ENCODE results near the gene TNFSF15.

DNA sequence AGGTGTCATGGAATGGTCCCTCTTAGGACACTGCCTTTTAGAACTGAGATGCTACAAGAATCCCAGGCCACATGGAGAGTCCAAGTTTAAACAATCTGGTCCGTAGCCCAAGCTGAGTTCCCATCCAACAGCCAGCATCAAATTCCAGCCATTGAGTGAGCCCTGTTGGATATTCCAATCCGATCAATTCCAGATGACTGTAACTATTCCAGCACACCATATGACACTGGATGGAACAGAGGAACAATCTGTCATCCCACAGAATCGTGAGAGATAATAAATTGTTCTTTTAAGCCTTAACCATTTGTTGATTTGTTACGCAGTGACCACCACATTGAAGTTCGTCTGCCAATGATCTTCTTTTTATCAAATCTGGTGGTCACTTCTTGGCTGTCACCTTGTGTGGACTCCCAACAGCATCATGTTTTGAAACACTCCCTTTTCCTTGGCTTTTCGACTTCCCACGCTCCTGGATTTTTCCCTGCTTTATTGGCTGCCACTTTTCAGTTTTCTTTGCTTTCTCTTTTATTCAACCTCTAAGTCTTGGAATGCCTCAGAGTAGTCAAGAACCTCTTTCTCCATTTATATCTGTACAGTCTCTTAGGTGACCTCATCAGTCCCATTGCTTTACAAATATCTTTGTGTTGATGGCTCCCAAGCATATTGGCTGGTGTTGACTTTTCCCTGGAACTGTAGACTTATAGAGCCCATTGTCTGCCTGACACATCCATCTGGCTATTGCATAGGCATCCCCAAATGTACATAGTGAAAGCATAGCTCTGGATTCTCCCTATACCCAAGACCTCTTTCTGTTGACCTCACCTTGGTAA lies 46.1 kb downstream of the TNFSF15 start:
- TF ChIP-seq, protein P1, sequence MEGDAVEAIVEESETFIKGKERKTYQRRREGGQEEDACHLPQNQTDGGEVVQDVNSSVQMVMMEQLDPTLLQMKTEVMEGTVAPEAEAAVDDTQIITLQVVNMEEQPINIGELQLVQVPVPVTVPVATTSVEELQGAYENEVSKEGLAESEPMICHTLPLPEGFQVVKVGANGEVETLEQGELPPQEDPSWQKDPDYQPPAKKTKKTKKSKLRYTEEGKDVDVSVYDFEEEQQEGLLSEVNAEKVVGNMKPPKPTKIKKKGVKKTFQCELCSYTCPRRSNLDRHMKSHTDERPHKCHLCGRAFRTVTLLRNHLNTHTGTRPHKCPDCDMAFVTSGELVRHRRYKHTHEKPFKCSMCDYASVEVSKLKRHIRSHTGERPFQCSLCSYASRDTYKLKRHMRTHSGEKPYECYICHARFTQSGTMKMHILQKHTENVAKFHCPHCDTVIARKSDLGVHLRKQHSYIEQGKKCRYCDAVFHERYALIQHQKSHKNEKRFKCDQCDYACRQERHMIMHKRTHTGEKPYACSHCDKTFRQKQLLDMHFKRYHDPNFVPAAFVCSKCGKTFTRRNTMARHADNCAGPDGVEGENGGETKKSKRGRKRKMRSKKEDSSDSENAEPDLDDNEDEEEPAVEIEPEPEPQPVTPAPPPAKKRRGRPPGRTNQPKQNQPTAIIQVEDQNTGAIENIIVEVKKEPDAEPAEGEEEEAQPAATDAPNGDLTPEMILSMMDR (IDR thresholded peaks at IDR 0.05 in 2 of 3, conservative IDR thresholded peaks at IDR 0.05 in 1 of 3; ENCODE audit: borderline replicate concordance in 1 of 3, insufficient read depth in 1 of 3, low read depth in 2 of 3, low read length in 2 of 3): no peak
- TF ChIP-seq EZH2phosphoT487 (IDR thresholded peaks at IDR 0.05; ENCODE audit: borderline replicate concordance) (no peak), POLR2AphosphoS5 (IDR thresholded peaks at IDR 0.05; ENCODE audit: low read depth, low read length) (no peak), YY1 (IDR thresholded peaks at IDR 0.05; ENCODE audit: extremely low read depth, insufficient replicate concordance, low read depth, low read length) (no peak), RAD21 (IDR thresholded peaks at IDR 0.05; ENCODE audit: low read depth) (no peak), ZFX (IDR thresholded peaks at IDR 0.05) (no peak), ZNF274 (IDR thresholded peaks at IDR 0.05; ENCODE audit: low read depth, low read length) (no peak), EZH2 (IDR thresholded peaks at IDR 0.05) (no peak), JUND (IDR thresholded peaks at IDR 0.05) (no peak), SRF (IDR thresholded peaks at IDR 0.05; ENCODE audit: low read depth) (no peak)
- TF ChIP-seq, protein P2, sequence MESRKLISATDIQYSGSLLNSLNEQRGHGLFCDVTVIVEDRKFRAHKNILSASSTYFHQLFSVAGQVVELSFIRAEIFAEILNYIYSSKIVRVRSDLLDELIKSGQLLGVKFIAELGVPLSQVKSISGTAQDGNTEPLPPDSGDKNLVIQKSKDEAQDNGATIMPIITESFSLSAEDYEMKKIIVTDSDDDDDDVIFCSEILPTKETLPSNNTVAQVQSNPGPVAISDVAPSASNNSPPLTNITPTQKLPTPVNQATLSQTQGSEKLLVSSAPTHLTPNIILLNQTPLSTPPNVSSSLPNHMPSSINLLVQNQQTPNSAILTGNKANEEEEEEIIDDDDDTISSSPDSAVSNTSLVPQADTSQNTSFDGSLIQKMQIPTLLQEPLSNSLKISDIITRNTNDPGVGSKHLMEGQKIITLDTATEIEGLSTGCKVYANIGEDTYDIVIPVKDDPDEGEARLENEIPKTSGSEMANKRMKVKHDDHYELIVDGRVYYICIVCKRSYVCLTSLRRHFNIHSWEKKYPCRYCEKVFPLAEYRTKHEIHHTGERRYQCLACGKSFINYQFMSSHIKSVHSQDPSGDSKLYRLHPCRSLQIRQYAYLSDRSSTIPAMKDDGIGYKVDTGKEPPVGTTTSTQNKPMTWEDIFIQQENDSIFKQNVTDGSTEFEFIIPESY (IDR thresholded peaks at IDR 0.05; ENCODE audit: extremely low read depth, insufficient replicate concordance, low read length): no peak
